ENCODE data around the gene FAP. TPM values are rescaled to one million over a fixed set of nuclear protein-coding genes. Genes with fewer than 3 reads are reported as not detected.

FAP gene
- total and polyA plus RNA-seq, 2 of the 8 experiments (the other 6 are each of a cell fraction or from before 2014, with no cell fraction given) = not detected

DNA sequence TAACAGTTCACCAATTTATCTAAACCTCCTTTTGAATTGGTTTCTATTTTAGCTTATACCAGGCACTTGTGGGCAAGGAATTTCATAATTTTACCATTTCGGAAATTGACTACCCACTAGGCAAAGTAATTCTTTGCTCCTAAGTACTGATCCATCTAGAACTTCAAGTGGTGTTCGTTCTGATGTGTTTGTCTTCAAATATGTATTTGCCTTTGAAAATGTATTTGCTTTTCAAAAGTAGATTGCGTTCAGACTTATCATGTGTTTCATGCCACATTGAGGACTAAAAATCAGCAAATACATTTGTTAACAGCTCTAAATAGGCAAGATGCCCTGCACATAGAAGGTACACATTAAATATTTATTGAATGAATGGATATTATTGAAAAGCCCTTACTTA is 48.5 kb upstream of the FAP start (continued):
- no peak for TF ChIP-seq MAFK (IDR thresholded peaks at IDR 0.05; ENCODE audit: low read depth, low read length)
- no peak for TF ChIP-seq KDM1A (IDR thresholded peaks at IDR 0.05; ENCODE audit: borderline replicate concordance, low read length)

Measured in H1 (cell line).